SK-N-SH treated with all-trans-retinoic acid at 6 μM for 48 hours (cell line): ENCODE results near the gene CARD9.

Source experiments
- ARNTL ChIP-seq: fragments of 450-650 bp; formaldehyde crosslinking; IDR thresholded peaks from 2 replicates; pipeline ENCODE4 v1.5.0; 2020; ENCODE audit warnings: low read depth, mild to moderate bottlenecking, moderate library complexity, borderline replicate concordance
- BACH2 ChIP-seq: fragments of 250-450 bp; sonication (Bioruptor Pico); IDR thresholded peaks from 2 replicates; pipeline ENCODE4 v1.9.0; 2021; ENCODE audit warnings: mild to moderate bottlenecking, borderline replicate concordance
- ESRRG ChIP-seq: fragments of 250-450 bp; sonication (Bioruptor Pico); IDR thresholded peaks from 2 replicates; pipeline ENCODE4 v1.6.1; 2021; ENCODE audit warnings: mild to moderate bottlenecking
- GLIS3 ChIP-seq: fragments of 250-450 bp; sonication (Bioruptor Pico); IDR thresholded peaks from 2 replicates; pipeline ENCODE4 v1.5.0; 2020; ENCODE audit warnings: mild to moderate bottlenecking, moderate library complexity
- POU6F1 ChIP-seq: fragments of 250-450 bp; sonication (Bioruptor Pico); IDR thresholded peaks from 2 replicates; pipeline ENCODE4 v1.8.0; 2021; ENCODE audit warnings: low read depth, mild to moderate bottlenecking, moderate library complexity, borderline replicate concordance
- PPARA ChIP-seq: fragments of 250-450 bp; sonication (Bioruptor Pico); IDR thresholded peaks from 2 replicates; pipeline ENCODE4 v1.5.0; 2020; ENCODE audit warnings: mild to moderate bottlenecking, borderline replicate concordance
- RARB ChIP-seq: fragments of 250-450 bp; sonication (Bioruptor Pico); IDR thresholded peaks from 2 replicates; pipeline ENCODE4 v1.8.0; 2021; ENCODE audit warnings: mild to moderate bottlenecking, moderate library complexity
- SNAI2 ChIP-seq: fragments of 250-450 bp; sonication (Bioruptor Pico); IDR thresholded peaks from 2 replicates; pipeline ENCODE4 v1.5.0; 2020; ENCODE audit warnings: mild to moderate bottlenecking, moderate library complexity
- ZFP30 ChIP-seq: fragments of 450-650 bp; formaldehyde crosslinking; IDR thresholded peaks from 2 replicates; pipeline ENCODE4 v1.5.0; 2022; ENCODE audit warnings: mild to moderate bottlenecking, moderate library complexity
- ZNF70 ChIP-seq: fragments of 450-650 bp; formaldehyde crosslinking; IDR thresholded peaks from 2 replicates; pipeline ENCODE4 v1.5.0; 2020; ENCODE audit warnings: mild to moderate bottlenecking, moderate library complexity

DNA sequence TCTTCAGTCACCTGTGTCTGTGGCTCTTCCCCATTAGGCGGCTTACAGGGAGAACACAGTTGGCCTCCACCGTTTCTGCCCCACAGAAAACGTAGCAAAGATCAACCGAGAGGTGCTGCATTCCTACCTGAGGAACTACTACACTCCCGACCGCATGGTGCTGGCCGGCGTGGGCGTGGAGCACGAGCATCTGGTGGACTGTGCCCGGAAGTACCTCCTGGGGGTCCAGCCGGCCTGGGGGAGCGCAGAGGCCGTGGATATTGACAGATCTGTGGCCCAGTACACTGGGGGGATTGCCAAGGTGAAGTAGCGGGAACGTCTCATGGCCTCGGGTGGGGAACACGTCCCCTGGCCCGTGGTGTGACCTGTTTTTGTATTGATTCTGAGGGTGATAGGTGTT lies 43.4 kb upstream of the CARD9 start:
- TF ChIP-seq SNAI2 (CRISPR knock-in tag) (no peak), PPARA (CRISPR knock-in tag) (no peak), RARB (CRISPR knock-in tag) (no peak), BACH2 (CRISPR knock-in tag) (no peak), ESRRG (CRISPR knock-in tag) (no peak), GLIS3 (CRISPR knock-in tag) (no peak), POU6F1 (no peak), ZNF70 (CRISPR knock-in tag) (no peak), ZFP30 (CRISPR knock-in tag) (no peak), ARNTL (CRISPR knock-in tag) (no peak)
